GM12878 (cell line): Measurements from ENCODE around the gene CDCA3.

Experiments used
- CEBPB ChIP-seq, 2 experiments: fragments of 150-350 bp in 1 of 2; IDR thresholded peaks; 2 replicates each; pipeline ENCODE4 v1.6.1; 2012 to 2014; ENCODE audit warnings: low read depth in 2 of 2, low read length in 2 of 2, borderline replicate concordance in 1 of 2, inconsistent platforms in 1 of 2
- FOS ChIP-seq: IDR thresholded peaks from 3 replicates; pipeline ENCODE4 v1.6.1; 2011; ENCODE audit warnings: borderline replicate concordance; ENCODE audit not compliant: insufficient read length; ENCODE audit errors: extremely low read depth
- POLR2A ChIP-seq: IDR thresholded peaks from 2 replicates; pipeline ENCODE4 v1.6.1; 2011; ENCODE audit warnings: low read depth, mild to moderate bottlenecking, low read length
- TF ChIP-seq, protein P1 (sequence below), 3 experiments: IDR thresholded peaks in 2 of 3; conservative IDR thresholded peaks in 1 of 3; 2 replicates each; pipeline ENCODE4 v1.5.1; 2011; ENCODE audit warnings: low read depth in 3 of 3, low read length in 3 of 3, mild to moderate bottlenecking in 3 of 3, control low read depth in 2 of 3, moderate library complexity in 2 of 3, inconsistent platforms in 1 of 3, mixed read lengths in 1 of 3; ENCODE audit not compliant: control insufficient read depth in 2 of 3, insufficient read depth in 1 of 3; ENCODE audit errors: extremely low read depth in 1 of 3
- TF ChIP-seq, protein P2 (sequence below): IDR thresholded peaks from 2 replicates; pipeline ENCODE4 v1.6.1; 2012; ENCODE audit warnings: mild to moderate bottlenecking, low read depth, low read length
- TF ChIP-seq, protein P3 (sequence below): fragments of 450-650 bp; IDR thresholded peaks from 2 replicates; pipeline ENCODE4 v1.6.1; 2017; ENCODE audit warnings: borderline replicate concordance
- TF ChIP-seq, protein P4 (sequence below): fragments of 450-650 bp; IDR thresholded peaks from 2 replicates; pipeline ENCODE4 v1.6.1; 2017; ENCODE audit warnings: mild to moderate bottlenecking, moderate library complexity

DNA sequence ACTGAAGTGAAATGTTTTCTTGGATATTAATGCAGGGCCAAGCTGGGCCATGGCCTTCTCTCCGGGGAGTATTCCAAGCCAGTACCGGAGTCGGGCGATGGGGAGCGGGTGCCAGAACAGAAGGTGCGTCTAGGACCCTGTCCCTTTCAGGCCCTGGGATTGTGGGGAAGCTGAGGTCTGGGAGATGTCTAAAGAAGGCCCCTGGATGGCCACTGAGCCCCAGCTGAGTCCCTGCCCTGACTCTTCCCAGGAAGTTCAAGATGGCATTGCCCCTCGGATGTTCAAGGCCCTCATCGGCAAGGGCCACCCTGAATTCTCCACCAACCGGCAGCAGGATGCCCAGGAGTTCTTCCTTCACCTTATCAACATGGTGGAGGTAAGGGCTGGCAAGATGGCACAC is 9.0 kb upstream of the CDCA3 start:
- TF ChIP-seq, protein P1, sequence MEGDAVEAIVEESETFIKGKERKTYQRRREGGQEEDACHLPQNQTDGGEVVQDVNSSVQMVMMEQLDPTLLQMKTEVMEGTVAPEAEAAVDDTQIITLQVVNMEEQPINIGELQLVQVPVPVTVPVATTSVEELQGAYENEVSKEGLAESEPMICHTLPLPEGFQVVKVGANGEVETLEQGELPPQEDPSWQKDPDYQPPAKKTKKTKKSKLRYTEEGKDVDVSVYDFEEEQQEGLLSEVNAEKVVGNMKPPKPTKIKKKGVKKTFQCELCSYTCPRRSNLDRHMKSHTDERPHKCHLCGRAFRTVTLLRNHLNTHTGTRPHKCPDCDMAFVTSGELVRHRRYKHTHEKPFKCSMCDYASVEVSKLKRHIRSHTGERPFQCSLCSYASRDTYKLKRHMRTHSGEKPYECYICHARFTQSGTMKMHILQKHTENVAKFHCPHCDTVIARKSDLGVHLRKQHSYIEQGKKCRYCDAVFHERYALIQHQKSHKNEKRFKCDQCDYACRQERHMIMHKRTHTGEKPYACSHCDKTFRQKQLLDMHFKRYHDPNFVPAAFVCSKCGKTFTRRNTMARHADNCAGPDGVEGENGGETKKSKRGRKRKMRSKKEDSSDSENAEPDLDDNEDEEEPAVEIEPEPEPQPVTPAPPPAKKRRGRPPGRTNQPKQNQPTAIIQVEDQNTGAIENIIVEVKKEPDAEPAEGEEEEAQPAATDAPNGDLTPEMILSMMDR (IDR thresholded peaks at IDR 0.05 in 2 of 3, conservative IDR thresholded peaks at IDR 0.05 in 1 of 3; ENCODE audit: control insufficient read depth in 2 of 3, extremely low read depth in 1 of 3, insufficient read depth in 1 of 3, low read depth in 3 of 3, low read length in 3 of 3) = no peak
- TF ChIP-seq CEBPB (IDR thresholded peaks at IDR 0.05; ENCODE audit: borderline replicate concordance in 1 of 2, low read depth in 2 of 2, low read length in 2 of 2) (no peak), FOS (no peak), POLR2A (no peak)
- TF ChIP-seq, protein P2, sequence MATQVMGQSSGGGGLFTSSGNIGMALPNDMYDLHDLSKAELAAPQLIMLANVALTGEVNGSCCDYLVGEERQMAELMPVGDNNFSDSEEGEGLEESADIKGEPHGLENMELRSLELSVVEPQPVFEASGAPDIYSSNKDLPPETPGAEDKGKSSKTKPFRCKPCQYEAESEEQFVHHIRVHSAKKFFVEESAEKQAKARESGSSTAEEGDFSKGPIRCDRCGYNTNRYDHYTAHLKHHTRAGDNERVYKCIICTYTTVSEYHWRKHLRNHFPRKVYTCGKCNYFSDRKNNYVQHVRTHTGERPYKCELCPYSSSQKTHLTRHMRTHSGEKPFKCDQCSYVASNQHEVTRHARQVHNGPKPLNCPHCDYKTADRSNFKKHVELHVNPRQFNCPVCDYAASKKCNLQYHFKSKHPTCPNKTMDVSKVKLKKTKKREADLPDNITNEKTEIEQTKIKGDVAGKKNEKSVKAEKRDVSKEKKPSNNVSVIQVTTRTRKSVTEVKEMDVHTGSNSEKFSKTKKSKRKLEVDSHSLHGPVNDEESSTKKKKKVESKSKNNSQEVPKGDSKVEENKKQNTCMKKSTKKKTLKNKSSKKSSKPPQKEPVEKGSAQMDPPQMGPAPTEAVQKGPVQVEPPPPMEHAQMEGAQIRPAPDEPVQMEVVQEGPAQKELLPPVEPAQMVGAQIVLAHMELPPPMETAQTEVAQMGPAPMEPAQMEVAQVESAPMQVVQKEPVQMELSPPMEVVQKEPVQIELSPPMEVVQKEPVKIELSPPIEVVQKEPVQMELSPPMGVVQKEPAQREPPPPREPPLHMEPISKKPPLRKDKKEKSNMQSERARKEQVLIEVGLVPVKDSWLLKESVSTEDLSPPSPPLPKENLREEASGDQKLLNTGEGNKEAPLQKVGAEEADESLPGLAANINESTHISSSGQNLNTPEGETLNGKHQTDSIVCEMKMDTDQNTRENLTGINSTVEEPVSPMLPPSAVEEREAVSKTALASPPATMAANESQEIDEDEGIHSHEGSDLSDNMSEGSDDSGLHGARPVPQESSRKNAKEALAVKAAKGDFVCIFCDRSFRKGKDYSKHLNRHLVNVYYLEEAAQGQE = no peak
- TF ChIP-seq, protein P3, sequence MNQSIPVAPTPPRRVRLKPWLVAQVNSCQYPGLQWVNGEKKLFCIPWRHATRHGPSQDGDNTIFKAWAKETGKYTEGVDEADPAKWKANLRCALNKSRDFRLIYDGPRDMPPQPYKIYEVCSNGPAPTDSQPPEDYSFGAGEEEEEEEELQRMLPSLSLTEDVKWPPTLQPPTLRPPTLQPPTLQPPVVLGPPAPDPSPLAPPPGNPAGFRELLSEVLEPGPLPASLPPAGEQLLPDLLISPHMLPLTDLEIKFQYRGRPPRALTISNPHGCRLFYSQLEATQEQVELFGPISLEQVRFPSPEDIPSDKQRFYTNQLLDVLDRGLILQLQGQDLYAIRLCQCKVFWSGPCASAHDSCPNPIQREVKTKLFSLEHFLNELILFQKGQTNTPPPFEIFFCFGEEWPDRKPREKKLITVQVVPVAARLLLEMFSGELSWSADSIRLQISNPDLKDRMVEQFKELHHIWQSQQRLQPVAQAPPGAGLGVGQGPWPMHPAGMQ = no peak
- TF ChIP-seq, protein P4, sequence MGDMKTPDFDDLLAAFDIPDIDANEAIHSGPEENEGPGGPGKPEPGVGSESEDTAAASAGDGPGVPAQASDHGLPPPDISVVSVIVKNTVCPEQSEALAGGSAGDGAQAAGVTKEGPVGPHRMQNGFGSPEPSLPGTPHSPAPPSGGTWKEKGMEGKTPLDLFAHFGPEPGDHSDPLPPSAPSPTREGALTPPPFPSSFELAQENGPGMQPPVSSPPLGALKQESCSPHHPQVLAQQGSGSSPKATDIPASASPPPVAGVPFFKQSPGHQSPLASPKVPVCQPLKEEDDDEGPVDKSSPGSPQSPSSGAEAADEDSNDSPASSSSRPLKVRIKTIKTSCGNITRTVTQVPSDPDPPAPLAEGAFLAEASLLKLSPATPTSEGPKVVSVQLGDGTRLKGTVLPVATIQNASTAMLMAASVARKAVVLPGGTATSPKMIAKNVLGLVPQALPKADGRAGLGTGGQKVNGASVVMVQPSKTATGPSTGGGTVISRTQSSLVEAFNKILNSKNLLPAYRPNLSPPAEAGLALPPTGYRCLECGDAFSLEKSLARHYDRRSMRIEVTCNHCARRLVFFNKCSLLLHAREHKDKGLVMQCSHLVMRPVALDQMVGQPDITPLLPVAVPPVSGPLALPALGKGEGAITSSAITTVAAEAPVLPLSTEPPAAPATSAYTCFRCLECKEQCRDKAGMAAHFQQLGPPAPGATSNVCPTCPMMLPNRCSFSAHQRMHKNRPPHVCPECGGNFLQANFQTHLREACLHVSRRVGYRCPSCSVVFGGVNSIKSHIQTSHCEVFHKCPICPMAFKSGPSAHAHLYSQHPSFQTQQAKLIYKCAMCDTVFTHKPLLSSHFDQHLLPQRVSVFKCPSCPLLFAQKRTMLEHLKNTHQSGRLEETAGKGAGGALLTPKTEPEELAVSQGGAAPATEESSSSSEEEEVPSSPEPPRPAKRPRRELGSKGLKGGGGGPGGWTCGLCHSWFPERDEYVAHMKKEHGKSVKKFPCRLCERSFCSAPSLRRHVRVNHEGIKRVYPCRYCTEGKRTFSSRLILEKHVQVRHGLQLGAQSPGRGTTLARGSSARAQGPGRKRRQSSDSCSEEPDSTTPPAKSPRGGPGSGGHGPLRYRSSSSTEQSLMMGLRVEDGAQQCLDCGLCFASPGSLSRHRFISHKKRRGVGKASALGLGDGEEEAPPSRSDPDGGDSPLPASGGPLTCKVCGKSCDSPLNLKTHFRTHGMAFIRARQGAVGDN = no peak
